ENCODE results near the gene VSIG4.
A peak's percentile ranks its signal among the peaks of the same experiment; 100 is the strongest.
"Not testable (repeated sequence)": the region's sequence is repeated elsewhere in the genome, so short reads cannot be mapped to it uniquely, and the experiment has no call there.

VSIG4 gene

DNA sequence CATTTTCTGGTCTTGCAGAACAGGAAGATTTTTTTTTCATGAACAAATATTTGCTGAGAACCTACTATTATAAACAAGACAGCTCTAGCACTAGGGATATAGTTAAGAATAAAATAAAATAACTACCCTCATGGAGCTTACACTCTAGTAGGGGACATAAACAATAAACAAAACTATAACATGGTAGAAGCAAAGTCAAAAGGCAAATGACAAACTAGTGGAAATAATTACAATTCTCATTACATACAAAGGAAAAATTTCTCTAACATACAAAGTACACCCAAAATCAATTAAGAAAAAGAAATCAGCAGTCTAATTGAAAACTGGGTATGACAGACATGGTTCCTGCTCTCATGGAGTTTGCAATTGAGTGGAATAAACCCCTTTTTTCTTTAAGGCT is 32.0 kb downstream of the VSIG4 start:
- no peak for DNase-seq (ENCODE audit: low spot score)

DNA sequence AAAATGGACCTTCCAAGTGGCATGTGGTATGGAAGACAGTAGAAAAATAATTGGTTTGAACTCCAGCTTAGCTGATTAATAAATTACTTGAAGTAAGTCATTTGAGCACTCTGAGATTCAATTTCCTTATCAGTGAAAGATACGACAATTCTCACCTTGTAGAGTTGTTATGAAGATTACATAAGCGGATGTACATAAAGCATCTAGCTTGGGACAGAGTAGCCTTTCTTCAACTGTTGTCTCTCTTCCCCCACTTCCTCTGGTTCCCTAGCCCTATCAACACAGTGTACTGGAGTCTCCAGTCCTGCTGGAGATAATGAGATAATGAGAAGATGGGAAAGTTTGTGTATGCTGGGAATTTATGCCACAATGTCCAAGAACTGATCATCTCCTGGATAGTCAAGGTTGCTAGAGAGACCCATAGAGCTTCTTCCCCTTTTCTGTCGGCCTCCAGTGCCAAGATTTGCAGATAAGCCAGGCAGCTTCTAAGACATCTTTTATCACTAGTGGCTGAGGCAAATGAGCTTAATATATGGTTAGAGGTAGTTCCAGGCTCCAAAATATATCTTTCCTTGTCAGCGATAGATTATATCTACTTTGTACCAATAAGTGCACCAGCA is 33.9 kb downstream of the VSIG4 start:
- no peak for DNase-seq (ENCODE audit: low spot score)

- DNase-seq (ENCODE audit: low spot score), result no peak
Measured at GRCh38 chrX:66004928-66005829, 34.7 kb downstream of the VSIG4 start.

GRCh38 chrX:66002824-66003680 is 36.8 kb downstream of the VSIG4 start:
- no peak for DNase-seq (ENCODE audit: low spot score)

DNA sequence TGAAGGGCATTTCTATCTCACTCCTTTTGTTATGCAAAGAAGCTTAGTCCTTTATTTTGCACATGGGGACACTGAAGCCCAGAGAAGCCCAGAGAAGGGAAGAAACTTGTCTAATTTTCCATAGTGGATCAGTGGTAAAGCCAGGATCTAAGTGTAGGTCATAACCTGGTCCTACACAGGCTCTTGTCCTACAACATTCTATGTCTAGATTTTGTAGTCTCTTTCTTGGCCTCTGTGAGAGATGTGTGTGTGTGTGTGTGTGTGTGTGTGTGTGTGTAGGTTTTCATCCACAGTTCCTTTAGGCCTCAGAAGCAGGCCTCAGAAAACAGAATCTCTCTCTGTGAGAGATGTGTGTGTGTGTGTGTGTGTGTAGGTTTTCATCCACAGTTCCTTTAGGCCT is 38.3 kb downstream of the VSIG4 start:
- DNase-seq (ENCODE audit: low spot score), result no peak

GRCh38 chrX:66000628-66001272 is 39.1 kb downstream of the VSIG4 start:
- no peak for DNase-seq (ENCODE audit: low spot score)

GRCh38 chrX:66000178-66000577 is 39.7 kb downstream of the VSIG4 start:
- no peak for DNase-seq (ENCODE audit: low spot score)

GRCh38 chrX:65999563-66000148 is 40.2 kb downstream of the VSIG4 start:
- DNase-seq (ENCODE audit: low spot score), result no peak

DNA sequence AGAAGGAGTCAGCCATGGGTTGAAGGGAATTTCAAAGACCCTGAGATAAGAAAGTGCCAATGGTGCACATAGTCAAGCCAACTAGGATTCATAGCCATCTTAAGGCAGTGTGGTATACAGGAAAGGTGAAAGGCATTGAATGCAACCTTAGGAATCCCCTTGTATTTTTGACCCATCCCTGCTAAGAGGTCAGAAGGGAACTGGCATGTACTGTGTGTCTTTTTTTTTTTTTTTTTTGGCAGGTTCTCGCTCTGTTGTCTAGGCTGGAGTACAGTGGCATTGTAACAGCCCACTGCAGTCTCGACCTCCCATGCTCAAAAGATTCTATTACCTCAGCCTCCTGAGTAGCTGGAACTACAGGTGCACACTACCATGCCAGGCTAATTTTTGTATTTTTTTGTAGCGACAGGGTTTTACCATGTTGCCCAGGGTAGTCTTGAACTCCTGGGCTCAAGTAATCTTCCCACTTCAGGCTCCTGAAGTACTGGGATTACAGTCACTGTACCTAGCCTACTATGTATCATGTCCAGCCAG is 40.8 kb downstream of the VSIG4 start:
- DNase-seq (ENCODE audit: low spot score), result no peak

DNA sequence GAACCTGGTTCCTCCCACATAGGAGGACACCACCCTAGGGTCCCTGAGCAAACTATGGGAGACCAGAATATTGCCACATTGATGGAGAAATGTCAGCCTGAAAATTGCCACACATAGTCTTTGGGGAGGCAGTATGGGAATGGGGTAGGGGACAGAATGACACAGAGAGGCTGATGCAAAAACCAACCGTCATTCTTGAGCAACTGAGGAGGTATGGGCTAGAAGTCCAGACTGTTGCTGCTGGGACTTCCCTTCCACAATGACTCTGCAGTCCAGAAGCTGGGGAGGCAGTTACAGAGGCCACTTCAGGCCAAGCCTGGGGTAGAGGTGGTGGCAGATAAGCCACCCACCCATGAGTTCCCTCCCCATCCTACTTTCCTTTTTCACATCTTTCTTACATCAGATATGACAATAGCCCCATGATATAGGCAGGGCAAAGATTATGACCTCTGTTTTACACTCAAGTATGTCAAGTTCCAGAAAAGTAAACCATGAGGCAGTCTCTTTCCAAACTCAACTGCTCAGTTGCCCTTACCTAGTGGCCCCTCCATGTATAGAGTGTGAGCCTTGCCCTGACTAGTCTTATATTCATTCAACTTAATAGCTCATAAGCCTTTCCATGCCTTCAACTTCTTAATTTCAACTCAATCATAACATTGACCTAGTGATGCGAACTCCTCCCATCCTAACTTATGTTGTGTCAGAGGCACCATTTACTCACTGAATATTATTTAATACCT is 41.7 kb downstream of the VSIG4 start:
- no peak for DNase-seq (ENCODE audit: low spot score)

DNA sequence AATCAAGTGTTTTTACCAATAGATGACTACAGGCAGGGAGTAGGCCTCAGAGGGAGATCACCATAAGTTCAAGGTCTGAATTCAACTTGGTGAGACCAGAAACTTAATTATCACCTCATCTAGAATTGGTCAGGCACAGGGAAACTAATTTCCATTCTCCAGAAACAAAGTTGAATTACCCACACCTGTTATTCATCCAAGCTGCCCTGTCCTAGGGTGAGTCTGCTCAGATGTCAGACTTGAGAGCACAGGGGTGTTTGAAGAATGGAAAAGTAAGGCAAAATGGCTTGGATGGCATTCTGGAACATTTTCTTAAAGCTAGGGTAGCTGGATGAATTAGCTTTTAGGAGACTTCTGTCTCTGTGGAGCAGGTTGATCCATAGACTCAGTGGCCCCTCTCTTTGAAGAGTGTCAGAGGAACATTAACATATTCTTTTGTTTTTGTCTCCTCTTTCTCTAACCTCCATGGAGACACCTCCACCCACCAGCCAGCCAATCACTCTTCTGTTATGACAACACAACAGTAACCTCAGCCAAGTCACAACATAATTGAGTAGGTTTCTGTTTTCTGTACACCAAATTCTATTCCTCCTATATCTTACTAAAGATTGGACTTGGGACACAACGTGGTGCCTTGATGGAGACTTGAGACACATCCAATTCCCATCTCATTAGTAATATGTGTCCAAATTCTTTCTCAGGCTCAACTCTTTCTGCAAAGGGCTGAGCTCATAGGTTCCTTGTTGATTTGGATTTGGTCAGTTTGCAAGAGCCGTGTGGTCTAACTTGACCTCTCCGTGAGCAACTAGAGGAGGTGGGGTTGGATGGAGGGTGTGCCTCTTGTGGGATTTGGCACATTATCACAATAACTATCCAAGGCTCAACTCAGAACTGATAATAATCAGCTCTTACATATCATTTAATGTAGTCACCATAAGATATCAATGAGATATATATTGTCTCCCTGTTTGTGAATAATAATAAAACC is 45.1 kb downstream of the VSIG4 start:
- no peak for DNase-seq (ENCODE audit: low spot score)

- no peak for DNase-seq (ENCODE audit: low spot score)
Measured at GRCh38 chrX:65993915-65994460, 45.9 kb downstream of the VSIG4 start.

DNA sequence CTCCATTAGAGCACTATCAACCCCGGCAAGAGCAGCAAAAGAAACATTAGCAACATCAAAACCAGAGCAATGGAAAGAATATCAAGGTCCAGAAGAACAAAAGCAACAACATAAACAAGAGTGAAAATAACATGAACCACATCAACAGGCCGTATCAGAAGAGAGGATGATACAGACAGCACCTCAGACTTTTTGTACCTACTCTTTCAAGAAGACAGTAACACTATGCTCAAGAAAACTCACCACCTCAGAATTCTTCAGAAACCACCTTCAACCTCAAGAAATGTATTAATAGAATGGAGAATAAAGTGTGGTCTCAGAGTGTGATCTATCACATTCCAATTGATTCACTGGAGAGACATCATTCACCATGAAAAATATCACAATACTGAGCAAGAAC is 46.5 kb downstream of the VSIG4 start:
- no peak for DNase-seq (ENCODE audit: low spot score)

- no peak for DNase-seq (ENCODE audit: low spot score)
Measured at GRCh38 chrX:65990702-65991101, 49.2 kb downstream of the VSIG4 start.

- no peak for DNase-seq (ENCODE audit: low spot score)
Measured at GRCh38 chrX:65987811-65988210, 52.1 kb downstream of the VSIG4 start.

DNA sequence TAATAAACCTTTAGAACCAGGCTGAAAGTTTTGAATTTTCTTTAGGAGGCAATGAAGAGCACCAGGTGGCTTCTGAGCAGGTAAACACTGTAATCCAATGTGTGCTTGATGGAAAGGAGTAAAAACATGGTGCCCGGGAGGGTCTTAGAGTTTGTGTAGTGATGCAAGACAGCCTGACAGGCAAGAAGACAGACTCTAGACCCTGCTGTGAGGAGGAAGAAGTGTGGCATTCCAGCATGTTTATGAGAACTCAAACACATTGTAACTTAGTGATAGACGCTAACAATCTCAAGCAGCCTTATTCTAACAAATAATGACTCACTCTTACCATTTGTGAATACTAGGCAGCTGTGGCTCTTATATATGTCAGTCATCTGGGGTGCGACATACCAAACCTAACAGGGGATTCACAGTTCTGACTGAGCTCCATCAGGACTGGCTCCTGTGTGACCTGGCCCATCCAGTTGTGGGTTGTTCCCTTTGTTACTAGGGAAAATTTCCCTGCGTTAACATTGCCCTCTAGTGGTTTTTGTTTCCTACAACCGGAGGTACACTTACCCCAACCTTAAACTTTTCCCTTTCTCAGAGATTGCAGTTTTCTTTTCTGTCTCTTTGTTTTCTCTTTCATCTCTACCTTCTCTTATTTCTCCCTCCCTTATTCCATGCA is 53.8 kb downstream of the VSIG4 start:
- peak; percentile 74 for DNase-seq (ENCODE audit: low spot score)

DNA sequence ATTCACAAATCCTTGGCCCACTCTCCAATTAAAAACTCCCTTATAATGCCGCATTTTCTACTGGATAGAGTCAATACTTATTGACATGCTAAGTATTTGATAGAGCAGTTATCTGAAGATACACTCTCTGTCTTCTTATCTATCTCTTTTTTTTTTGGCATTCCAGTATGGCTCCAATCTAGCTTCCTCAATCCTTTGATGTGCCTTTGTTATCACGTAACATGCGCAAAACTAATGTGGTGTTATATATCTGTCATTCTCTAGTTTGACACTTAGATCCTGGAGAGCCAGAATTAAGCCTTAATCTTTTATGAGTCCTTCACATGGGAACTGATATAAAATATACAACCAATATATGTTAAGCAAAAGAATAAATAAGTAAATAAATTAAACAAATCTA is 54.7 kb downstream of the VSIG4 start:
- no peak for DNase-seq (ENCODE audit: low spot score)

GRCh38 chrX:65977161-65977560 is 62.7 kb downstream of the VSIG4 start:
- DNase-seq (ENCODE audit: low spot score), result not testable (repeated sequence)

GRCh38 chrX:65976161-65976560 is 63.7 kb downstream of the VSIG4 start:
- DNase-seq (ENCODE audit: low spot score), result no peak

All from activated CD4-positive, alpha-beta T cell treated with anti-CD3 and anti-CD28 coated beads, Interleukin-2, Interleukin-4, amounts not matched to agents 100 ng/mL and 50 ng/mL, durations not matched to agents 16 hours and 8 hours (primary cell).